GM12891 (cell line): ENCODE measurements around the gene EPHX1.

ENCODE experiments used
- POLR2A ChIP-seq: IDR thresholded peaks from 2 replicates; pipeline ENCODE4 v1.6.1; 2011; ENCODE audit warnings: low read depth, low read length, control low read depth
- POLR2AphosphoS5 ChIP-seq: IDR thresholded peaks from 2 replicates; pipeline ENCODE4 v1.6.1; 2011; ENCODE audit warnings: low read depth, low read length, control low read depth
- SPI1 ChIP-seq: IDR thresholded peaks from 2 replicates; pipeline ENCODE4 v1.6.1; 2011; ENCODE audit warnings: low read depth, low read length, control low read depth

GRCh38 chr1:225778337-225778669, 31.6 kb upstream of the EPHX1 start:
- no peak for TF ChIP-seq POLR2A
- no peak for TF ChIP-seq POLR2AphosphoS5
- no peak for TF ChIP-seq SPI1
